ENCODE data around the gene CASKIN1.

DNA sequence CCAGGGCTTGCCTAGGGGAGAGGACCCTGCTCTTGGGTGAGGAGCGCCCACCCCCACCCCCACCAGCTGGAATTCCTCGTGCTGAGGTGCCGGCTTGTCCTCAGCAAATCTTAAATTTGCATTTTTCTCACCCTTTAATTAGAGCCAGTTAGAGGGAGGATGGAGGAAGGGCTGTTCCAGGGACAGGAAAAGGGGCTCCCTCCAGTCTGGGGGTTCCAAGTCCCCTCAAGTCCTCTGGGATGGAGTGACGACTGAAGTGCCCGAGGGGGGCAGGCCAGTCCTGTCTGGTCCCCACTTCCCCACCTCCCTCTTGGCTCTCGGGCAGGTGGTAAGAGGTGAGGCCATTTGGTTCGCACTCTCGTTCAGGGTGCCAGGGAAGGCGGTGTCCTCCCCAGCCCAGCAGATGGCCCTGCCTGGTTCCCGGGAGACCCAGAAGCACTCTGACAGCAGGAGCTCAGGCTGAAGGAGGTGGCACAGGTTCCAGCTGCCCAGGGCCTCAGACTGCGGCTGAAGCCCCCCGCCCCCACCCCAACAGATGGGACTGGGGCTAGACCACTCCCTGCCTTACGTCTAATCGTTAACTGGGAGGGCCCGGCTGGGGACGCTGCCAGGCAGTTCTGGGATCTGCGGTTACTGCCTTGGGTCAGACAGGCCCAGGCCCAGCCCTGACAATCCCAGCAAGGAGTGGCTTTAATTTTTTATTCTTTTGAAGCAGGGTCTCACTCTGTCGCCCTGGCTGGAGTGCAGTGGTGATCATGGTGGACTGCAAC is 45.8 kb downstream of the CASKIN1 start:
- TF ChIP-seq, protein P1, sequence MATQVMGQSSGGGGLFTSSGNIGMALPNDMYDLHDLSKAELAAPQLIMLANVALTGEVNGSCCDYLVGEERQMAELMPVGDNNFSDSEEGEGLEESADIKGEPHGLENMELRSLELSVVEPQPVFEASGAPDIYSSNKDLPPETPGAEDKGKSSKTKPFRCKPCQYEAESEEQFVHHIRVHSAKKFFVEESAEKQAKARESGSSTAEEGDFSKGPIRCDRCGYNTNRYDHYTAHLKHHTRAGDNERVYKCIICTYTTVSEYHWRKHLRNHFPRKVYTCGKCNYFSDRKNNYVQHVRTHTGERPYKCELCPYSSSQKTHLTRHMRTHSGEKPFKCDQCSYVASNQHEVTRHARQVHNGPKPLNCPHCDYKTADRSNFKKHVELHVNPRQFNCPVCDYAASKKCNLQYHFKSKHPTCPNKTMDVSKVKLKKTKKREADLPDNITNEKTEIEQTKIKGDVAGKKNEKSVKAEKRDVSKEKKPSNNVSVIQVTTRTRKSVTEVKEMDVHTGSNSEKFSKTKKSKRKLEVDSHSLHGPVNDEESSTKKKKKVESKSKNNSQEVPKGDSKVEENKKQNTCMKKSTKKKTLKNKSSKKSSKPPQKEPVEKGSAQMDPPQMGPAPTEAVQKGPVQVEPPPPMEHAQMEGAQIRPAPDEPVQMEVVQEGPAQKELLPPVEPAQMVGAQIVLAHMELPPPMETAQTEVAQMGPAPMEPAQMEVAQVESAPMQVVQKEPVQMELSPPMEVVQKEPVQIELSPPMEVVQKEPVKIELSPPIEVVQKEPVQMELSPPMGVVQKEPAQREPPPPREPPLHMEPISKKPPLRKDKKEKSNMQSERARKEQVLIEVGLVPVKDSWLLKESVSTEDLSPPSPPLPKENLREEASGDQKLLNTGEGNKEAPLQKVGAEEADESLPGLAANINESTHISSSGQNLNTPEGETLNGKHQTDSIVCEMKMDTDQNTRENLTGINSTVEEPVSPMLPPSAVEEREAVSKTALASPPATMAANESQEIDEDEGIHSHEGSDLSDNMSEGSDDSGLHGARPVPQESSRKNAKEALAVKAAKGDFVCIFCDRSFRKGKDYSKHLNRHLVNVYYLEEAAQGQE (IDR thresholded peaks at IDR 0.05; ENCODE audit: insufficient read depth in 1 of 2, low read depth in 2 of 2, low read length in 2 of 2) = no peak
- TF ChIP-seq TAF1 (IDR thresholded peaks at IDR 0.05; ENCODE audit: borderline replicate concordance, insufficient read depth, low read length) (no peak), POLR2AphosphoS5 (IDR thresholded peaks at IDR 0.05; ENCODE audit: low read depth, low read length) (no peak), SIN3A (IDR thresholded peaks at IDR 0.05; ENCODE audit: borderline replicate concordance, insufficient read depth, low read length) (peak; percentile 25; the same call in 1 of the 2 replicates)

Measured in PFSK-1 (cell line).